Skin of body (tissue), 2 donors: Measurements from ENCODE around the gene DOCK8. TPM values are rescaled to one million over a fixed set of nuclear protein-coding genes. Genes with fewer than 3 reads are reported as not detected.
"Not testable (repeated sequence)": the region's sequence is repeated elsewhere in the genome, so short reads cannot be mapped to it uniquely, and the experiment has no call there.

Source experiments
- DNase-seq: peaks from one replicate; lab custom pipeline; 2025; lab: John Stamatoyannopoulos, UW
- total RNA-seq: library from RNA; depleted of rRNA; stranded (reverse); fragments of >200 nt; gene quantifications from one replicate; pipeline ENCODE4 v1.2.3, GENCODE V29; 2014

The DOCK8 gene
- 12.1 TPM for total RNA-seq

GRCh38 chr9:214648-215493 is at the start of gene DOCK8:
TSS of gene DOCK8 (plus strand) at chr9:214865. CDS start at chr9:214977, 112 bp downstream.
- DNase-seq = no peak

GRCh38 chr9:169757-170156 is 44.9 kb upstream of the DOCK8 start:
- DNase-seq = not testable (repeated sequence)

- not testable (repeated sequence) for DNase-seq
Observed at GRCh38 chr9:178140-178825, 36.4 kb upstream of the DOCK8 start.

GRCh38 chr9:178970-179383 is 35.7 kb upstream of the DOCK8 start, which contains the start of gene ZNG1A:
TSS of gene ZNG1A (minus strand) at chr9:179056. CDS start at chr9:178969, 87 bp downstream.
- DNase-seq = not testable (repeated sequence)

GRCh38 chr9:199601-200000 is 15.1 kb upstream of the DOCK8 start:
- not testable (repeated sequence) for DNase-seq

GRCh38 chr9:206481-206880 is 8.2 kb upstream of the DOCK8 start:
- no peak for DNase-seq

- DNase-seq = no peak
Observed at GRCh38 chr9:209143-209758, 5.4 kb upstream of the DOCK8 start.

- no peak for DNase-seq
Observed at GRCh38 chr9:211036-211435, 3.6 kb upstream of the DOCK8 start.

GRCh38 chr9:211557-211956 is 3.1 kb upstream of the DOCK8 start:
- no peak for DNase-seq

- no peak for DNase-seq
Observed at GRCh38 chr9:212297-212696, 2.4 kb upstream of the DOCK8 start.

- not testable (repeated sequence) for DNase-seq
Observed at GRCh38 chr9:213901-214300, 764 bp upstream of the DOCK8 start.

- DNase-seq = no peak
Observed at GRCh38 chr9:214351-214647, 366 bp upstream of the DOCK8 start.

- DNase-seq = no peak
Observed at GRCh38 chr9:215631-216155, 1.0 kb downstream of the DOCK8 start.

- no peak for DNase-seq
Observed at GRCh38 chr9:216866-217265, 2.2 kb downstream of the DOCK8 start.

GRCh38 chr9:217950-218349 is 3.3 kb downstream of the DOCK8 start:
- DNase-seq = no peak

- not testable (repeated sequence) for DNase-seq
Observed at GRCh38 chr9:219036-219435, 4.4 kb downstream of the DOCK8 start.

GRCh38 chr9:219670-220365 is 5.2 kb downstream of the DOCK8 start:
- no peak for DNase-seq

GRCh38 chr9:221989-222776 is 7.5 kb downstream of the DOCK8 start:
- no peak for DNase-seq

GRCh38 chr9:223152-223551 is 8.5 kb downstream of the DOCK8 start:
- no peak for DNase-seq

- DNase-seq = no peak
Observed at GRCh38 chr9:224026-224425, 9.4 kb downstream of the DOCK8 start.
